WI38 (cell line): ENCODE data around the gene SLC13A2.

Experiments
- H3K4me3 ChIP-seq: 2 replicates; pipeline ENCODE4 v1.5.1; 2011; ENCODE audit warnings: low read depth, mild to moderate bottlenecking, control low read depth, low read length
- TF ChIP-seq, protein P1 (sequence below): IDR thresholded peaks from 2 replicates; pipeline ENCODE4 v1.5.1; 2012; ENCODE audit warnings: low read depth, mild to moderate bottlenecking, control low read depth, low read length

Gene SLC13A2

DNA sequence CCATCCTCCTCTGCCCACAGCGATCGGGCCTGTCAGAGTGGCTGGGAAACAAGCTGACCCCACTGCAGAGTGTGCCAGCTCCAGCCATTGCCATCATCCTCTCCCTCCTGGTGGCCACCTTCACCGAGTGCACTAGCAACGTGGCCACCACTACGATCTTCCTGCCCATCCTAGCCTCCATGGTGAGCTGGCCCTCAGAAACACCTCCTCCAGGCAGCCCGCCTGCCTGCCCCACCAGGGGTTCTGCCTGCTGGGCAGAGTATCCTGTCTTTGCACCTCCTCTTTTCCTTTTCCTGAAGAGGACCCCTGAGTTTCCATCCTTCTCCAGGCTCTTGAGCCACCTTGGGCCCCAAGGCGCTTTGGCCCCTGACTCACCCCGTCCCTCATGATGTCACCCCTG, 22.2 kb downstream of the SLC13A2 start:
- no peak overlapping the region for H3K4me3 ChIP-seq
- TF ChIP-seq, protein P1, sequence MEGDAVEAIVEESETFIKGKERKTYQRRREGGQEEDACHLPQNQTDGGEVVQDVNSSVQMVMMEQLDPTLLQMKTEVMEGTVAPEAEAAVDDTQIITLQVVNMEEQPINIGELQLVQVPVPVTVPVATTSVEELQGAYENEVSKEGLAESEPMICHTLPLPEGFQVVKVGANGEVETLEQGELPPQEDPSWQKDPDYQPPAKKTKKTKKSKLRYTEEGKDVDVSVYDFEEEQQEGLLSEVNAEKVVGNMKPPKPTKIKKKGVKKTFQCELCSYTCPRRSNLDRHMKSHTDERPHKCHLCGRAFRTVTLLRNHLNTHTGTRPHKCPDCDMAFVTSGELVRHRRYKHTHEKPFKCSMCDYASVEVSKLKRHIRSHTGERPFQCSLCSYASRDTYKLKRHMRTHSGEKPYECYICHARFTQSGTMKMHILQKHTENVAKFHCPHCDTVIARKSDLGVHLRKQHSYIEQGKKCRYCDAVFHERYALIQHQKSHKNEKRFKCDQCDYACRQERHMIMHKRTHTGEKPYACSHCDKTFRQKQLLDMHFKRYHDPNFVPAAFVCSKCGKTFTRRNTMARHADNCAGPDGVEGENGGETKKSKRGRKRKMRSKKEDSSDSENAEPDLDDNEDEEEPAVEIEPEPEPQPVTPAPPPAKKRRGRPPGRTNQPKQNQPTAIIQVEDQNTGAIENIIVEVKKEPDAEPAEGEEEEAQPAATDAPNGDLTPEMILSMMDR = no peak

DNA sequence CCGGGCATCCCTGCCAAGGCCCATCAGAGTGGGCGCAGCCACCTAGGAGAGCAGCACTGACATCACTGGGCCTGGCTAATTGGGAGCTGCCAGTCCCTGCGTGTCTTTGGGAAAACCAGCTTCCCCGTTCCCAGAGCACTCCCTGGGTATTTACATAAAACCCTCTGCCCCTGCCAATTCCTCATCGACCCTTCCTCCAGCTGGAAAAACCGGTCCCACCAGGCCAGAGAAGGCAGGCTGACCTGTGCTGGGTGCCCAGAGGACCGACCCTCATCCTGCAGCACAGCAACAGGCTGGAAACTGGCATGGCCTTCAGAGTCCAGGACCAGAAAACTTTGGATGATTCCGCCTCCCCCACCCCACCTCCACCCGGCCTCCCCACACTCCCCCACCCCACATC, 24.5 kb downstream of the SLC13A2 start:
- no peak overlapping the region for H3K4me3 ChIP-seq
- TF ChIP-seq, protein P1 = no peak

DNA sequence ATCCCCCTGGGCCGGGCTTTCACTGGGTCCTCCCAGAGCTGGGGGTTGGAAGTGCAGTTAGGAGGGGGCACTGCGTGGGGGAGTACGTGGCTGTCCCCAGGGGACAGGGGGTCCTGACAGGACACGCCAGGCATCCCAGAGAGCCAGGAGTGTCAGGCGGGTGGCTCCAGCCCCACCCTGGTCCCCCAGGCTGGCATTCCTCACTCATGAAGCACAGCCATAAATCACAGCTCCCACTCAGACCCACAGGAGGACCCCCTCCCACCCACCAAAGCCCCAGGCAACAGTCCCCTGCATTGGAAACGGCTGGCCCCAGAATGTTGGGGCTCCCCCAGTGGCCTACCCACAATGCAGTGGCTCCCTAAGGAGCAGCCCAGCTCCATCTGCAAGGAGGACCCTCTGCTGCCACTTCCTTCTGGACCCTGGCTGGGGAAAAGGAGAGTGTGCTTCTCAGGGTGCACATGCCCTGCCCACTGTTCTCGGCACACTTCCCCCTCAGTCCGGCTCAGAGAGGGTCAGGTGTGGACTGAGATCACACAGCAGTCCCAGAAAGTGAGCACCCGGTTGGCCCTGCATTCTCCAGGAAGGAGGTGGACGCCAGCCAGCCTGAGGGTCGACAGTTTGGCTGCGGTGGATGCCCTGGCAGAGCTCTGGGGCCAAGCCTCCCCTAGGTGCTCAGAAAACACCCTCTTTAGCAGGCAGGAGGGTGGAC, 25.4 kb downstream of the SLC13A2 start:
- TF ChIP-seq, protein P1 = no peak
- no peak overlapping the region for H3K4me3 ChIP-seq

DNA sequence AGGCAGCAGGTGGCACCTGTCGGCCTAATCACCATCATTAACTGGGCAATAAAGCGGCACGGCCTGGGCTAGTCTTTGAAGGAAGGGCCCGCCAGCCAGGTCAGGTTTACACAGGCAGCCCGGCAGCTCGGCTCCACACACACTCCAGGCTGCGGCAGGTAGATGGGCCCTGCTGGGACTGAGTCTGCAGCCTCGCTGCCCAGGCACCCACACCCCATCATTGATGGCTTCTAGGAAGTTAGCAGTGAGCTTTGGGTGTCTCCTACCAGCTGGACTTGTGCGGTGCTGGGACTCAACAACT, 25.9 kb downstream of the SLC13A2 start:
- TF ChIP-seq, protein P1 = no peak
- no peak overlapping the region for H3K4me3 ChIP-seq

DNA sequence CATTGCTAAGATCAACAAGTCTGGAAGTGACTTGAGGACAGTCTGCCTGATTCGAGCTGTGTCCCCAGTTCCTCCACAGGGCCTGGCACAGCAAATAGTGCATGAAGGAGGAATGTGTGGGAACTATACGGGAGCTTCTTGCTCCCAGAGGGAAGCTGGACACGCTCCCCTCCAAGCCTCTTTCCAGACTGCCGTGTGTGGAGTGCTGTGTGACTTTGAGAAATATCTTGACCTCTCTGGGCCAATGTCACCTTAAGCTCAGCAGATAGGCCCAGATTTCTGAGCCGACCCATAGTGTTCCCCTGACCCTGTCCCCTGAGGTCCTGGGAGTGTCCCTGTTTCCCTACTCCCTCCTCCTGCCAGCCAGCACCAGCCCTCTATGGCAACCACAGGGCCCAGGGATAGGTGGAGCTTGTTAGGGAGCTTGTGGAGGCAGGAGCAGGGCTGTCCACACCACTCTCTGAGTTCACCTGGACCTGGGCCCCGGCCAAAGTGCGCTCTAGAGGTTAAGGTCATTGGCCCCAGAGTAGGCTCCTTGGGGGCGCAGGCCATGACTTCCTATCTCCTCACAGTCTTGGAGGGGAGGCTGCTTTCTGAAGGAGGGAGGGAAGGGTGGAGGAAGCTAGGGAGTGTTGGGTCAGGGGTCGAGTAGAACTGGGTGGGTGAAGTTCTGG, 26.4 kb downstream of the SLC13A2 start:
- no peak overlapping the region for H3K4me3 ChIP-seq
- TF ChIP-seq, protein P1 = no peak

DNA sequence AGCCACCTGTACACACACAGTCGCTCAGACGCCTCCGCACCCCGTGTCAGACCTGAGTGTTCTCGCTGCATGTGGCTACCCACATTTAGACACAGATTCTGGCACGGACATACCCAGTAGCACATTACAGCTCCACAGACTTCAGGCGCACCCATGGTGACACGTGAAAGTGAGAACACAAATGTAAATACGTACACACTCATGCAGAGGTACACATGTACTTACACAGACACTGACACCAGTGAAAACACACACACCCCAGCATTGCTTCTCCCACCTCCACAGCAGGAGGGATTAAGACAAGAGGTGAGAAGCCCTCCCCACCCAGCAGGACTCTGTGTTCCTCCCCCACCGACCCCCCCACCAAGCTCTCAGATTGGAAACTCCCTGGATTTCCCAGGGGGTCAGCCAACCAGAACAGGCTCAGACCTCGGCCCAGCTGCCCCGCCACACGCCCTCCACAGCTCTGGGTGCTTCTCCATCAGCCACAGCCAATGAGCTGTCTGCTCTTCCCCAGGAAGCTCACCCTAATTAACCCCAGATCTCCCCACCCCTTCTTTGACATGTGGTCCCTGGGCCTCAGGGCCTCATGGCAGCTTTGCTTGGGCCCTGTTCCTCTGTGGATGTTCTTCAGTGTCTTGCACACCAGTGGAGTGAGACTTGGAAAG, 27.4 kb downstream of the SLC13A2 start:
- no peak overlapping the region for H3K4me3 ChIP-seq
- TF ChIP-seq, protein P1 = no peak
